A549 (cell line): Measurements from ENCODE around the gene TXNRD1. TPM values are rescaled to one million over a fixed set of nuclear protein-coding genes. Genes with fewer than 3 reads are reported as not detected.
"Not testable (repeated sequence)": the region's sequence is repeated elsewhere in the genome, so short reads cannot be mapped to it uniquely, and the experiment has no call there.

Experiments used
- ATAC-seq, 2 experiments: fragments of 200-7000 bp in 1 of 2; fragments of >200 bp in 1 of 2; cut with Nextera tagmentation in 1 of 2; cut with Tn5 transposase in 1 of 2; 3 replicates each; pipeline versions ENCODE4 v1.8.0 to v1.9.1; 2018 to 2020; ENCODE audit warnings: mild to moderate bottlenecking in 1 of 2, moderate library complexity in 1 of 2
- CTCF ChIA-PET: fragments of 300-600 bp; sonication (Branson Sonifier 250); formaldehyde crosslinking; extraction: SDS; loops from one replicate; lab custom pipeline; 2021; ENCODE audit warnings: antibody characterized with exemption, inconsistent platforms; lab: Yijun Ruan, JAX
- POLR2A ChIA-PET: fragments of 350-600 bp; formaldehyde crosslinking; extraction: SDS; loops from one replicate; lab custom pipeline; 2021; ENCODE audit warnings: antibody characterized with exemption, inconsistent platforms; lab: Yijun Ruan, JAX
- DNase-seq, 2 experiments: peaks; one replicate each; pipeline versions ENCODE4 v3.0.0 to v3.0.0-alpha.2; 2011 to 2016; ENCODE audit warnings: low read depth in 1 of 2, low spot score in 1 of 2
- FAIRE-seq: peaks from 2 replicates; lab custom pipeline; 2011; peaks lifted over from hg19 to GRCh38; lab: Jason Lieb, UNC
- H3K27ac ChIP-seq, 2 experiments: fragments of >200 bp; sonication (Bioruptor Twin); formaldehyde crosslinking; 3 replicates each; pipeline ENCODE4 v1.5.1; 2016 to 2017
- H3K4me1 ChIP-seq: fragments of >200 bp; sonication (Bioruptor Twin); formaldehyde crosslinking; 3 replicates; pipeline ENCODE4 v1.6.1; 2016
- H3K4me2 ChIP-seq: fragments of >200 bp; sonication (Bioruptor Twin); formaldehyde crosslinking; 3 replicates; pipeline ENCODE4 v1.6.1; 2016
- H3K4me3 ChIP-seq: fragments of >200 bp; sonication (Bioruptor Twin); formaldehyde crosslinking; 3 replicates; pipeline ENCODE4 v1.5.1; 2016
- H3K9me3 ChIP-seq: fragments of >200 bp; sonication (Bioruptor Twin); formaldehyde crosslinking; 3 replicates; pipeline ENCODE4 v1.6.1; 2016
- CBX8 ChIP-seq: fragments of 200-600 bp; sonication (generic); IDR thresholded peaks from 2 replicates; pipeline ENCODE4 v1.6.1; 2016
- CEBPB ChIP-seq, 2 experiments: fragments of >200 bp in 1 of 2; sonication (Bioruptor Twin) in 1 of 2; formaldehyde crosslinking in 1 of 2; IDR thresholded peaks; 2 replicates each; pipeline ENCODE4 v1.6.1; 2012 to 2016
- CHD4 ChIP-seq: fragments of 200-600 bp; sonication (generic); IDR thresholded peaks from 2 replicates; pipeline ENCODE4 v1.6.1; 2016; ENCODE audit warnings: antibody characterized with exemption, mild to moderate bottlenecking, borderline replicate concordance
- EHF ChIP-seq: fragments of 250-450 bp; sonication (Bioruptor Pico); IDR thresholded peaks from 2 replicates; pipeline ENCODE4 v1.5.0; 2020; ENCODE audit warnings: mild to moderate bottlenecking
- EHMT2 ChIP-seq: fragments of 200-600 bp; sonication (generic); IDR thresholded peaks from 2 replicates; pipeline ENCODE4 v1.6.1; 2016; ENCODE audit warnings: antibody characterized with exemption, low read depth, mild to moderate bottlenecking, moderate library complexity
- EP300 ChIP-seq, 2 experiments: fragments of >200 bp; sonication (Bioruptor Twin); formaldehyde crosslinking; IDR thresholded peaks; 2 replicates in 1 of 2; 3 replicates in 1 of 2; pipeline ENCODE4 v1.6.1; 2016 to 2017
- FOSB ChIP-seq: fragments of 250-450 bp; sonication (Bioruptor Pico); IDR thresholded peaks from 2 replicates; pipeline ENCODE4 v1.5.0; 2020; ENCODE audit warnings: mild to moderate bottlenecking, moderate library complexity
- FOSL2 ChIP-seq, 2 experiments: fragments of 450-650 bp in 1 of 2; fragments of >200 bp in 1 of 2; sonication (Bioruptor Twin) in 1 of 2; formaldehyde crosslinking; IDR thresholded peaks; 2 replicates each; pipeline versions ENCODE4 v1.5.0 to v1.6.1; 2016 to 2020; ENCODE audit warnings: mild to moderate bottlenecking in 1 of 2, moderate library complexity in 1 of 2
- FOXS1 ChIP-seq: fragments of 250-450 bp; sonication (Bioruptor Pico); IDR thresholded peaks from 2 replicates; pipeline ENCODE4 v1.5.0; 2020; ENCODE audit warnings: mild to moderate bottlenecking, moderate library complexity
- GATA3 ChIP-seq: IDR thresholded peaks from 2 replicates; pipeline ENCODE4 v1.6.1; 2012; ENCODE audit warnings: borderline replicate concordance
- HDAC2 ChIP-seq: fragments of 200-600 bp; sonication (generic); IDR thresholded peaks from 2 replicates; pipeline ENCODE4 v1.6.1; 2016
- HMGXB4 ChIP-seq: fragments of 250-450 bp; sonication (Bioruptor Pico); IDR thresholded peaks from 2 replicates; pipeline ENCODE4 v1.5.0; 2021; ENCODE audit warnings: mild to moderate bottlenecking, moderate library complexity, borderline replicate concordance
- HOXA7 ChIP-seq: fragments of 250-450 bp; sonication (Bioruptor Pico); IDR thresholded peaks from 2 replicates; pipeline ENCODE4 v1.5.0; 2020; ENCODE audit warnings: mild to moderate bottlenecking, moderate library complexity
- HOXB13 ChIP-seq: fragments of 250-450 bp; sonication (Bioruptor Pico); IDR thresholded peaks from 2 replicates; pipeline ENCODE4 v1.5.0; 2020; ENCODE audit warnings: low read depth, mild to moderate bottlenecking, moderate library complexity
- JUNB ChIP-seq: fragments of >200 bp; sonication (Bioruptor Twin); formaldehyde crosslinking; IDR thresholded peaks from 2 replicates; pipeline ENCODE4 v1.6.1; 2016
- MYC ChIP-seq: IDR thresholded peaks from 2 replicates; pipeline ENCODE4 v1.6.1; 2012; ENCODE audit warnings: mild to moderate bottlenecking, inconsistent platforms, low read length, improper control_type of control experiment, borderline replicate concordance
- NPAS2 ChIP-seq: fragments of 250-450 bp; sonication (Bioruptor Pico); IDR thresholded peaks from 2 replicates; pipeline ENCODE4 v1.8.0; 2022; ENCODE audit warnings: mild to moderate bottlenecking, moderate library complexity, borderline replicate concordance
- PHF8 ChIP-seq: fragments of 200-600 bp; sonication (generic); IDR thresholded peaks from 2 replicates; pipeline ENCODE4 v1.6.1; 2016; ENCODE audit warnings: low read depth, mild to moderate bottlenecking, antibody characterized with exemption, moderate library complexity, borderline replicate concordance
- POLR2AphosphoS2 ChIP-seq: conservative IDR thresholded peaks from 2 replicates; pipeline ENCODE4 v1.6.1; 2012; ENCODE audit warnings: low read length, improper control_type of control experiment, inconsistent platforms
- RCOR1 ChIP-seq: fragments of 150-350 bp; IDR thresholded peaks from 2 replicates; pipeline ENCODE4 v1.6.1; 2014; ENCODE audit warnings: antibody characterized with exemption, low read length, low read depth
- RFX5 ChIP-seq: fragments of 450-650 bp; IDR thresholded peaks from 2 replicates; pipeline ENCODE4 v1.7.1; 2014; ENCODE audit warnings: antibody characterized with exemption, mild to moderate bottlenecking, moderate library complexity
- RNF2 ChIP-seq: fragments of 200-600 bp; sonication (generic); IDR thresholded peaks from 2 replicates; pipeline ENCODE4 v1.6.1; 2016; ENCODE audit warnings: low read depth, mild to moderate bottlenecking, antibody characterized with exemption, moderate library complexity, borderline replicate concordance
- SREBF2 ChIP-seq: fragments of 450-650 bp; IDR thresholded peaks from 2 replicates; pipeline ENCODE4 v1.6.1; 2014; ENCODE audit warnings: mild to moderate bottlenecking, moderate library complexity
- TFCP2L1 ChIP-seq: fragments of 250-450 bp; sonication (Bioruptor Pico); IDR thresholded peaks from 2 replicates; pipeline ENCODE4 v1.5.0; 2021; ENCODE audit warnings: mild to moderate bottlenecking
- TP53 ChIP-seq: fragments of 250-450 bp; sonication (Bioruptor Pico); IDR thresholded peaks from 2 replicates; pipeline ENCODE4 v1.5.0; 2021; ENCODE audit warnings: mild to moderate bottlenecking, moderate library complexity
- USF2 ChIP-seq: fragments of 450-650 bp; IDR thresholded peaks from 2 replicates; pipeline ENCODE4 v1.6.1; 2014; ENCODE audit warnings: antibody characterized with exemption
- ZC3H11A ChIP-seq: fragments of 450-650 bp; IDR thresholded peaks from 2 replicates; pipeline ENCODE4 v1.6.1; 2014; ENCODE audit warnings: antibody characterized with exemption, mild to moderate bottlenecking
- ZSCAN20 ChIP-seq: fragments of 250-450 bp; sonication (Bioruptor Pico); IDR thresholded peaks from 2 replicates; pipeline ENCODE4 v1.8.0; 2022; ENCODE audit warnings: mild to moderate bottlenecking, moderate library complexity
- WGBS: methylation state at CpG from one replicate; pipeline ENCODE4 v1.1.6; 2017; ENCODE audit errors: missing lambda C conversion rate; 5-methylcytosine and 5-hydroxymethylcytosine counted together
- polyA plus RNA-seq, 4 experiments: library from polyadenylated mRNA; depleted of rRNA in 3 of 4; stranded (reverse); fragments of >200 nt; fragmentation: RNase III in 1 of 4; extraction: RNeasy Plus Mini Kit Qiagen cat#74134 plus additional on column Dnase treatment in 1 of 4; gene quantifications; 2 replicates in 3 of 4; 3 replicates in 1 of 4; pipeline ENCODE4 v1.2.3, GENCODE V29; 2011 to 2017
- TF ChIP-seq, protein P1 (sequence below): fragments of 250-450 bp; sonication (Bioruptor Pico); IDR thresholded peaks from 2 replicates; pipeline ENCODE4 v1.5.0; 2020; ENCODE audit warnings: low read depth, mild to moderate bottlenecking, moderate library complexity
- TF ChIP-seq, protein P2 (sequence below): fragments of 150-350 bp; IDR thresholded peaks from 2 replicates; pipeline ENCODE4 v1.6.1; 2014; ENCODE audit warnings: low read depth, mild to moderate bottlenecking, low read length
- TF ChIP-seq, protein P3 (sequence below): IDR thresholded peaks from 2 replicates; pipeline ENCODE4 v1.6.1; 2012

TXNRD1 gene
- polyA plus RNA-seq, 2 of the 4 experiments (the other 2 are of a cell fraction): 899 to 1,230 TPM

DNA sequence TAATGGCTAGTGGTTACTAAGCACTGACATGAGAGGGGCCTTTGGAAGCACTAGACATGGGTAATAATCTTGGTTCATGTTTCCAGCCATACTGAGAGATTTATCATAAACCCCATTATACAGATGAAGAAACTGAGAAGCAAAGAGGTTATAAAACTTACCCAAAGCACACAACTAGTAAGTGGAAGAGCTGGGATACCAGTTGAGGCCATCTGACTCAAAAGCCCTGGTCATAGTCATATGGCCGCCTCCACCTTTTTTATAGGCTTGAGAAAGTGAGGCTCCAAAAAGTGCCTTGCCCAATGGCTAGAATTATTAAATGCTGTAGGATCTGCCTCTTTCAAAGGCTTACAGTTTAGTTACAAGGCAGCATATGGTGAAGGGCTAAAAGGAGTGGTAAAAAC, 944 bp downstream of the TXNRD1 start (continued):
- TF ChIP-seq HOXB13 (CRISPR knock-in tag) (peak; percentile 67; the same call in 1 of the 2 replicates), EHMT2 (no peak), FOXS1 (no peak), HOXA7 (CRISPR knock-in tag) (peak; percentile 74; the same call in 1 of the 2 replicates), MYC (no peak), FOSL2 (IDR thresholded peaks at IDR 0.05) (no peak), FOSL2 (CRISPR knock-in tag; IDR thresholded peaks at IDR 0.05) (0 out of 2 replicates have a peak, but pooled peaks have one; percentile 11), POLR2AphosphoS2 (no peak), ZSCAN20 (CRISPR knock-in tag) (0 out of 2 replicates have a peak, but pooled peaks have one; percentile 63), TP53 (CRISPR knock-in tag) (peak; percentile 90), EHF (CRISPR knock-in tag) (peak; percentile 73), JUNB (no peak)
- TF ChIP-seq, protein P1, sequence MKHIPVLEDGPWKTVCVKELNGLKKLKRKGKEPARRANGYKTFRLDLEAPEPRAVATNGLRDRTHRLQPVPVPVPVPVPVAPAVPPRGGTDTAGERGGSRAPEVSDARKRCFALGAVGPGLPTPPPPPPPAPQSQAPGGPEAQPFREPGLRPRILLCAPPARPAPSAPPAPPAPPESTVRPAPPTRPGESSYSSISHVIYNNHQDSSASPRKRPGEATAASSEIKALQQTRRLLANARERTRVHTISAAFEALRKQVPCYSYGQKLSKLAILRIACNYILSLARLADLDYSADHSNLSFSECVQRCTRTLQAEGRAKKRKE: no peak

DNA sequence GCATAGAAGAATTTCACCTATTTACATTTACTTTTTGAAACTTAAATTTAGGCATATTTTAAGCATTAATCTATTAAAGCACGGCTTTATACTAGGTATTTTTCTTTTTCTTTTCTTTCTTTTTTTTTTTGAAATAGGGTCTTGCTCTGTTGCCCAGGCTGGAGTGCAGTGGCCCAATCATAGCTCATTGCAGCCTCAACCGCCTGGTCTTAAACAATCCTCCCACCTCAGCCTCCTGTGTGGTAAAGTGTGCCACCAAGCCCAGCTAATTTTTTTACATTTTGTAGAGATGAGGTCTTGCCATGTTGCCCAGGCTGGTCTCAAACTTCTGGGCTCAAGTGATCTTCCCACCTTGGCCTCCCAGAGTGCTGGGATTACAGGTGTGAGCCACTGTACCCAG, 2.9 kb downstream of the TXNRD1 start:
- CTCF ChIA-PET: interaction anchor here (1.0 to 10.8 kb wide), 2 partner anchors 72 to 95 kb away, joined by 3 to 155 read pairs; no protein-coding TSS in a partner anchor
- DNase-seq, H3K9me3 ChIP-seq, FAIRE-seq, H3K4me3 ChIP-seq, ATAC-seq: not testable (repeated sequence)
- Histone ChIP-seq H3K4me1 (peaks cover 71% of the 10 kb centered on the region), H3K27ac (peak overlapping the region; percentile 95 to 98), H3K4me2 (peak overlapping the region; percentile 73)
- POLR2A ChIA-PET: interaction anchor here (0.5 to 6.5 kb wide), 7 partner anchors 41 to 90 kb away, joined by 3 to 190 read pairs (median 11); partner anchors contain the start of genes EID3 and NFYB
- 70% methylated on average over 2 of the region's 2 CpGs for WGBS

- H3K4me2 ChIP-seq: peak overlapping the region; percentile 73
- FAIRE-seq: no peak
- peak; percentile 1; a peak in 2 of 6 replicates for ATAC-seq
- H3K4me1 ChIP-seq: peaks cover 71% of the 10 kb centered on the region
- H3K4me3 ChIP-seq: no peak overlapping the region
- DNase-seq: no peak
- no peaks in the 10 kb centered on the region for H3K9me3 ChIP-seq
- peak overlapping the region; percentile 95 to 98 for H3K27ac ChIP-seq
- WGBS: 0% methylated on average over 1 of the region's 1 CpG
- ChIA-PET CTCF (interaction anchor here (0.9 to 10.8 kb wide), 5 partner anchors 35 to 108 kb away, joined by 3 to 155 read pairs (median 4); no protein-coding TSS in a partner anchor), POLR2A (interaction anchor here (0.5 to 6.5 kb wide), 11 partner anchors 41 to 89 kb away, joined by 3 to 190 read pairs (median 11); partner anchors contain the start of genes EID3 and NFYB)
- TF ChIP-seq HMGXB4 (CRISPR knock-in tag) (peak; percentile 88; the same call in 1 of the 2 replicates), SREBF2 (no peak), HOXB13 (CRISPR knock-in tag) (peak; percentile 92), RCOR1 (no peak), GATA3 (no peak), FOSB (0 out of 2 replicates have a peak, but pooled peaks have one; percentile 9), JUNB (no peak), FOSL2 (IDR thresholded peaks at IDR 0.05) (no peak), FOSL2 (CRISPR knock-in tag; IDR thresholded peaks at IDR 0.05) (no peak), RNF2 (no peak), NPAS2 (CRISPR knock-in tag) (peak; percentile 65; the same call in 1 of the 2 replicates), MYC (no peak), ZC3H11A (no peak), TFCP2L1 (CRISPR knock-in tag) (0 out of 2 replicates have a peak, but pooled peaks have one; percentile 15), CHD4 (no peak), PHF8 (no peak), RFX5 (no peak), HDAC2 (no peak), CEBPB (IDR thresholded peaks at IDR 0.05) (no peak), FOXS1 (peak; percentile 29; the same call in 1 of the 2 replicates), EP300 (IDR thresholded peaks at IDR 0.05) (no peak), USF2 (no peak), CBX8 (no peak)
- TF ChIP-seq, protein P2, sequence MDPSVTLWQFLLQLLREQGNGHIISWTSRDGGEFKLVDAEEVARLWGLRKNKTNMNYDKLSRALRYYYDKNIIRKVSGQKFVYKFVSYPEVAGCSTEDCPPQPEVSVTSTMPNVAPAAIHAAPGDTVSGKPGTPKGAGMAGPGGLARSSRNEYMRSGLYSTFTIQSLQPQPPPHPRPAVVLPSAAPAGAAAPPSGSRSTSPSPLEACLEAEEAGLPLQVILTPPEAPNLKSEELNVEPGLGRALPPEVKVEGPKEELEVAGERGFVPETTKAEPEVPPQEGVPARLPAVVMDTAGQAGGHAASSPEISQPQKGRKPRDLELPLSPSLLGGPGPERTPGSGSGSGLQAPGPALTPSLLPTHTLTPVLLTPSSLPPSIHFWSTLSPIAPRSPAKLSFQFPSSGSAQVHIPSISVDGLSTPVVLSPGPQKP: no peak
- TF ChIP-seq, protein P3, sequence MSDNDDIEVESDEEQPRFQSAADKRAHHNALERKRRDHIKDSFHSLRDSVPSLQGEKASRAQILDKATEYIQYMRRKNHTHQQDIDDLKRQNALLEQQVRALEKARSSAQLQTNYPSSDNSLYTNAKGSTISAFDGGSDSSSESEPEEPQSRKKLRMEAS: no peak
Observed at GRCh38 chr12:104218935-104219334, 3.4 kb downstream of the TXNRD1 start.
